ENCODE measurements around the gene PAQR3.

The PAQR3 gene

GRCh38 chr4:78901882-78902281 is 37.4 kb downstream of the PAQR3 start:
- no peak overlapping the region for H3K27ac ChIP-seq
- TF ChIP-seq ZFX (IDR thresholded peaks at IDR 0.05): no peak
- TF ChIP-seq, protein P1, sequence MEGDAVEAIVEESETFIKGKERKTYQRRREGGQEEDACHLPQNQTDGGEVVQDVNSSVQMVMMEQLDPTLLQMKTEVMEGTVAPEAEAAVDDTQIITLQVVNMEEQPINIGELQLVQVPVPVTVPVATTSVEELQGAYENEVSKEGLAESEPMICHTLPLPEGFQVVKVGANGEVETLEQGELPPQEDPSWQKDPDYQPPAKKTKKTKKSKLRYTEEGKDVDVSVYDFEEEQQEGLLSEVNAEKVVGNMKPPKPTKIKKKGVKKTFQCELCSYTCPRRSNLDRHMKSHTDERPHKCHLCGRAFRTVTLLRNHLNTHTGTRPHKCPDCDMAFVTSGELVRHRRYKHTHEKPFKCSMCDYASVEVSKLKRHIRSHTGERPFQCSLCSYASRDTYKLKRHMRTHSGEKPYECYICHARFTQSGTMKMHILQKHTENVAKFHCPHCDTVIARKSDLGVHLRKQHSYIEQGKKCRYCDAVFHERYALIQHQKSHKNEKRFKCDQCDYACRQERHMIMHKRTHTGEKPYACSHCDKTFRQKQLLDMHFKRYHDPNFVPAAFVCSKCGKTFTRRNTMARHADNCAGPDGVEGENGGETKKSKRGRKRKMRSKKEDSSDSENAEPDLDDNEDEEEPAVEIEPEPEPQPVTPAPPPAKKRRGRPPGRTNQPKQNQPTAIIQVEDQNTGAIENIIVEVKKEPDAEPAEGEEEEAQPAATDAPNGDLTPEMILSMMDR (conservative IDR thresholded peaks at IDR 0.05): no peak

DNA sequence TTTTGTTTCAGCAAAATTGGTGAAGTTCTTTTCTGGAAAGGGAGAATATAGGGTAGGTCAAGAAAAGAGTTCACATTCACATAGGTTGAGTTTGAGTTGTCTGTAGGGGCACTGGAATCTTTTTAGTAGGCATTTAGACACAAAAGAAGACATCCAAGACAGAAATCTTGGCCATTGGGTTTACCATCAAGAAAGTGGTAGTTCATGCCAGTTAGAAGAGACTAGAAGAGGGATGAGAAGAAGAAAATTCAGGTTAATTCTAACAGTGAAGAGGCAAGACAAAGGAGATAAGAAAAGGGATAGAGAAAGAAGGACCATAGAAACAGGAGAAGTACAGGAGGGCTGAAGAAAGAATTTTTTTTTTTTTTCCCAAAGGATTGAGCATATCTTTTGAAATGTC is 39.9 kb downstream of the PAQR3 start:
- TF ChIP-seq ZFX (IDR thresholded peaks at IDR 0.05): no peak
- TF ChIP-seq, protein P1 (conservative IDR thresholded peaks at IDR 0.05): no peak
- H3K27ac ChIP-seq: no peak overlapping the region

DNA sequence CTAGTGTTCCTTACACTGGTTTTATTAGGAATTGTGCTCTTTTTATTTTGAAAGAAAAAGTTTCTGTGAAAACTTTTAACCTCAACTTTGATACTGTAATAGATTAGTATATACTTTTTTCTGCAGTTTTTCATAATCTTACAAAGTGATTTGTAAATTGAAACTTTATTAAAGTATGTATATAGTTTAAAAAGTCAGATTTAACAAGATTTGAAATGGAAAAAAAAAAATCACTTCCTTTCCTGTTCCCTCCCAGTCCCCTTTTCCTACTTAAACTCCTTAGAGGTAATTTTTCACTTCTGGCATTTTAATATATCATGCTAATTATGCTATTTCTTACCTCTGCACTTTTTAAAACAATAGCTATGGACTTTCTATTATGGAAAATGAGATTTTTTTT is 49.3 kb downstream of the PAQR3 start:
- no peak for TF ChIP-seq ZFX (IDR thresholded peaks at IDR 0.05)
- TF ChIP-seq, protein P1 (conservative IDR thresholded peaks at IDR 0.05): no peak

GRCh38 chr4:78885598-78885997 is 53.6 kb downstream of the PAQR3 start:
- TF ChIP-seq, protein P1 (conservative IDR thresholded peaks at IDR 0.05): no peak
- TF ChIP-seq ZFX (IDR thresholded peaks at IDR 0.05): no peak
- no peak overlapping the region for H3K27ac ChIP-seq

More for the DNA sequence above, 49.3 kb downstream of the PAQR3 start:
- no peak overlapping the region for H3K27ac ChIP-seq

GRCh38 chr4:78880874-78881492 is 58.3 kb downstream of the PAQR3 start:
- no peak for TF ChIP-seq ZFX (IDR thresholded peaks at IDR 0.05)
- TF ChIP-seq, protein P1 (conservative IDR thresholded peaks at IDR 0.05): no peak
- H3K27ac ChIP-seq: no peak overlapping the region

- no peak for TF ChIP-seq ZFX (IDR thresholded peaks at IDR 0.05)
- TF ChIP-seq, protein P1 (conservative IDR thresholded peaks at IDR 0.05): no peak
Observed at GRCh38 chr4:78878031-78878430, 61.2 kb downstream of the PAQR3 start.

GRCh38 chr4:78876568-78877320 is 62.5 kb downstream of the PAQR3 start:
- TF ChIP-seq, protein P1 (conservative IDR thresholded peaks at IDR 0.05): no peak
- no peak for TF ChIP-seq ZFX (IDR thresholded peaks at IDR 0.05)
- H3K27ac ChIP-seq: no peak overlapping the region

More at GRCh38 chr4:78878031-78878430, 61.2 kb downstream of the PAQR3 start:
- H3K27ac ChIP-seq: no peak overlapping the region
